ENCODE data around the gene SFXN5.

- no peak for TF ChIP-seq EP300 (IDR thresholded peaks at IDR 0.05; ENCODE audit: borderline replicate concordance)
- no peak for TF ChIP-seq TCF12 (IDR thresholded peaks at IDR 0.05; ENCODE audit: low read depth)
- TF ChIP-seq REST (IDR thresholded peaks at IDR 0.05; ENCODE audit: low read depth): no peak
- no peak for TF ChIP-seq CEBPB (IDR thresholded peaks at IDR 0.05)
- TF ChIP-seq EGR1 (IDR thresholded peaks at IDR 0.05): no peak
- TF ChIP-seq MAX (IDR thresholded peaks at IDR 0.05): no peak
- no peak for TF ChIP-seq NFIC (IDR thresholded peaks at IDR 0.05)
- no peak for TF ChIP-seq TAF1 (IDR thresholded peaks at IDR 0.05; ENCODE audit: low read depth)
- no peak for TF ChIP-seq CREB1 (IDR thresholded peaks at IDR 0.05; ENCODE audit: low read depth)
- TF ChIP-seq RAD21 (IDR thresholded peaks at IDR 0.05; ENCODE audit: low read depth): no peak
- TF ChIP-seq USF1 (IDR thresholded peaks at IDR 0.05): no peak
Observed at GRCh38 chr2:73007991-73008765, 63.3 kb downstream of the SFXN5 start.
